Prostate gland (tissue), 2 donors: Measurements from ENCODE around the gene ZPBP2. TPM values are rescaled to one million over a fixed set of nuclear protein-coding genes. Genes with fewer than 3 reads are reported as not detected.
"Not testable (repeated sequence)": the region's sequence is repeated elsewhere in the genome, so short reads cannot be mapped to it uniquely, and the experiment has no call there.

ENCODE experiments used
- DNase-seq: peaks from one replicate; pipeline ENCODE4 v3.0.0-alpha.2; 2019; ENCODE audit warnings: low spot score
- H3K27ac ChIP-seq, 2 donors: fragments of 200-600 bp; sonication (generic); 2 replicates each; pipeline ENCODE4 v1.5.1; 2017 to 2019
- H3K27me3 ChIP-seq: fragments of 200-600 bp; sonication (generic); replicated peaks from 2 replicates; pipeline ENCODE4 v1.5.1; 2019; ENCODE audit not compliant: insufficient read depth
- H3K36me3 ChIP-seq, 2 donors: fragments of 200-600 bp; sonication (generic); 1 replicate in 1 of 2; 2 replicates in 1 of 2; pipeline versions ENCODE4 v1.5.1 to v1.8.1; 2017 to 2019
- H3K4me1 ChIP-seq: fragments of 200-600 bp; sonication (generic); replicated peaks from 2 replicates; pipeline ENCODE4 v1.5.1; 2019
- H3K4me3 ChIP-seq, 2 donors: fragments of 200-600 bp; sonication (generic); 2 replicates each; pipeline ENCODE4 v1.5.1; 2017 to 2019
- H3K9me3 ChIP-seq: fragments of 200-600 bp; sonication (generic); 2 replicates; pipeline ENCODE4 v1.5.1; 2017
- POLR2A ChIP-seq: fragments of 450-650 bp; IDR thresholded peaks from one replicate; pipeline ENCODE4 v1.6.1; 2016; ENCODE audit warnings: antibody characterized with exemption, mild to moderate bottlenecking
- POLR2AphosphoS5 ChIP-seq: sonication (generic); formaldehyde crosslinking; IDR thresholded peaks from one replicate; pipeline ENCODE4 v1.6.1; 2017; ENCODE audit warnings: antibody characterized with exemption
- WGBS: methylation state at CpG from one replicate; pipeline ENCODE4 v1.1.5; 2018; 5-methylcytosine and 5-hydroxymethylcytosine counted together
- intact Hi-C: fragments of 100-400 bp; cut with DNase I; formaldehyde crosslinking; loops from one replicate; pipeline ENCODE4 v1.14.2; 2022
- total RNA-seq, 2 donors: library from RNA; depleted of rRNA; stranded (reverse); fragments of >200 nt; gene quantifications; one replicate each; pipeline ENCODE4 v1.1.0, GENCODE V29; 2016
- TF ChIP-seq, protein P1 (sequence below), 4 experiments: fragments of 200-600 bp in 2 of 4; fragments of 450-650 bp in 2 of 4; sonication (generic) in 2 of 4; IDR thresholded peaks; 1 replicate in 3 of 4; 2 replicates in 1 of 4; pipeline ENCODE4 v1.5.1; 2016 to 2019; ENCODE audit warnings: antibody characterized with exemption in 4 of 4, mild to moderate bottlenecking in 2 of 4, moderate library complexity in 2 of 4

Gene ZPBP2
- total RNA-seq, 2 donors from 2014 or later, result 14.8 TPM; not detected in 1

DNA sequence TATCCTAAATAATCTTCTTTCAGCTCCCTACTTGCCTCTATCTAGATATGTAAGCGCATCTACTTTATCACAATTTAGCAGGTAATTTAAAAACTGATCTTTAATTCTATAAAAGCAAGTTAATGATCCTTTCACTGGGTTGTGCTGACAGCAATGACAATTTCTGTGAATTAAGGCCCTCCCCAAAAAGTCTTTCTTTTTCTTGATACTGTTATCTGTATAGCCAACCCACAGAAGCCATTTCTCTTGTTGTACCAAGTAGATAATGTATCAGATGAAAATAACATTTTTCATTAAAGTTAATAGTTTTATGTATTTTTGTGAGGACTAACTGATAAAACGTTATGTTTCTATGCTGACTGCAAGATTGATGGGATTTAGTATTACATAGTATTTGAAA is 3.8 kb downstream of the ZPBP2 start:
- Histone ChIP-seq H3K36me3 (no peaks in the 10 kb centered on the region), H3K27ac (no peak overlapping the region), H3K4me1 (no peaks in the 10 kb centered on the region), H3K9me3 (no peaks in the 10 kb centered on the region), H3K4me3 (no peak overlapping the region), H3K27me3 (peaks cover 7% of the 10 kb centered on the region)
- DNase-seq, result no peak
- intact Hi-C loops, result no loop called here
- WGBS, result 82% methylated on average over 2 of the region's 2 CpGs
- TF ChIP-seq, protein P1, sequence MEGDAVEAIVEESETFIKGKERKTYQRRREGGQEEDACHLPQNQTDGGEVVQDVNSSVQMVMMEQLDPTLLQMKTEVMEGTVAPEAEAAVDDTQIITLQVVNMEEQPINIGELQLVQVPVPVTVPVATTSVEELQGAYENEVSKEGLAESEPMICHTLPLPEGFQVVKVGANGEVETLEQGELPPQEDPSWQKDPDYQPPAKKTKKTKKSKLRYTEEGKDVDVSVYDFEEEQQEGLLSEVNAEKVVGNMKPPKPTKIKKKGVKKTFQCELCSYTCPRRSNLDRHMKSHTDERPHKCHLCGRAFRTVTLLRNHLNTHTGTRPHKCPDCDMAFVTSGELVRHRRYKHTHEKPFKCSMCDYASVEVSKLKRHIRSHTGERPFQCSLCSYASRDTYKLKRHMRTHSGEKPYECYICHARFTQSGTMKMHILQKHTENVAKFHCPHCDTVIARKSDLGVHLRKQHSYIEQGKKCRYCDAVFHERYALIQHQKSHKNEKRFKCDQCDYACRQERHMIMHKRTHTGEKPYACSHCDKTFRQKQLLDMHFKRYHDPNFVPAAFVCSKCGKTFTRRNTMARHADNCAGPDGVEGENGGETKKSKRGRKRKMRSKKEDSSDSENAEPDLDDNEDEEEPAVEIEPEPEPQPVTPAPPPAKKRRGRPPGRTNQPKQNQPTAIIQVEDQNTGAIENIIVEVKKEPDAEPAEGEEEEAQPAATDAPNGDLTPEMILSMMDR (IDR thresholded peaks at IDR 0.05), result no peak
- TF ChIP-seq POLR2A, result no peak
- no peak for TF ChIP-seq POLR2AphosphoS5

DNA sequence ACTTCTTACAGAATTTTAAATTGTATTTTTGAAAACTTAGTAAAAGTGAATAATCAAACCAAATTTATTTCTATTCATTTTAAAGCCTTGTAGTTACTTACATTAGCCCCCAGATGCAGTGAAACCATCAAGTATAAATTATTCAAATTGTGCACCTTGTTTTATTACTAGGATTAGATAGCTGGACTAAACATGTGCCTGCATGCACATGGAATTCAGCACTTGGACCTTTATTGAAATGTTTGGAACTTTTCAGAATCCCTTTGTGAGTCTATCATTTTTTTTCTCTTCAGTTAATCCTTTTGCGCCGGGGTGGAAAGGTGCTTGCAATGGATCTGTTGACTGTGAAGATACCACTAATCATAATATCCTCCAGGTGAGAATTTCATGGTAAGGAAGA is 4.7 kb downstream of the ZPBP2 start:
- TF ChIP-seq, protein P1 (IDR thresholded peaks at IDR 0.05), result peak in 1 of 4 experiments; percentile 60
- TF ChIP-seq POLR2A, result no peak
- WGBS, result 25% methylated on average over 2 of the region's 2 CpGs
- intact Hi-C loops, result no loop called here
- no peak for DNase-seq
- H3K27me3 ChIP-seq, result peaks cover 6% of the 10 kb centered on the region
- H3K9me3 ChIP-seq, result no peaks in the 10 kb centered on the region
- H3K27ac ChIP-seq, result no peak overlapping the region
- H3K36me3 ChIP-seq, result no peaks in the 10 kb centered on the region
- no peaks in the 10 kb centered on the region for H3K4me1 ChIP-seq
- H3K4me3 ChIP-seq, result no peak overlapping the region

DNA sequence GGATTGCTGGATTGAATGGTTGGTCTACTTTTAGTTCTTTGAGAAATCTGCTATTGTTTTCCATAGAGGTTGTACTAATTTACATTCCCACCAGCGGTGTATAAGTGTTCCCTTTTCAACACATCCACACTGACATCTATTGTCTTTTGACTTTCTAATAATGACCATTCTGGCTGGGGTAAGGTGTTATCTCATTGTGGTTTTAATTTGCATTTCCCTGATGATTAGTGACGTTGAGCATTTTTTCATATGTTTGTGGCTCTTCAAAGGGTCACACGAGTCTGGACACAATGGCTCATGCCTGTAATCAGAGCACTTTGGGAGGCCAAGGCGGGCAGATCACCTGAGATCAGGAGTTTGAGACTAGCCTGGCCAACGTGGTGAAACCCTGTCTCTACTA is 18.1 kb downstream of the ZPBP2 start:
- WGBS, result 78% methylated on average over 5 of the region's 5 CpGs
- H3K27me3 ChIP-seq, H3K4me3 ChIP-seq, DNase-seq, H3K9me3 ChIP-seq, intact Hi-C loops, H3K36me3 ChIP-seq, H3K27ac ChIP-seq, H3K4me1 ChIP-seq: not testable (repeated sequence)

DNA sequence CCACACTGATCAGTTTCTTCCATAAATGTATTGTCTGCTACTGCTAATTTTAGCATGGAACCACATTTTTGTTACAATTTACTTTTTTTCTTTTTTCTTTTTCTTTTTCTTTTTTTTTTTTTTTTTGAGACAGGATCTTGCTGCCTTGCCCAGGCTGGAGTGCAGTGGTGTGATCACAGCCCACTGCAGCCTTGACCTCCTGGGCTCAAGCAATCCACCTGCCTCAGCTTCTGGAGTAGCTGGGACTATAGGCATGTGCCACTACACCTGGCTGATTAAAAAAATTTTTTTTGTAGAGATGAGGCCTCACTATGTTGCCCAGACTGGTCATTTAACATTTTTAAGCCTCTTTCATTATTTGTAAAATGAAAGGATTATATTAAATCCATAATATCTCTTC is 19.1 kb downstream of the ZPBP2 start:
- intact Hi-C loops, result no loop called here

DNA sequence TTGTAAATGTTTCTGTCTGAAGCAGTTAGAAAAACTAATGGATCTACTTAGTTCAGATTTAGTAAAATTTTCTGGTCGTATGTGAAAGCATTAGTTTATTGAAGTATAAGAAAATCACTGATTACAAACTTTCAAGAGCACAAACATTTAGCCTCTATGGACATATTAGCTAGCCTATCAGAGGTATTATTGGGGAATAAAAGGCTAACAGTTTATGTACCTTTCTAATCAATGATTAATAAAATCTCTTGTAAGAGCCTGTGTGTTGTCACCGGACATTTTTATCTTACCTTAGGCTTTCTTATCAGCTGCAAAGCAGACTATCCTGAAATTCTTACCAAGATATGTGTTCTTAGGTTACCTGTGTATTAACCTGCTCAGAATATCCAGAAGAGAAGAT is 21.2 kb downstream of the ZPBP2 start:
- no peaks in the 10 kb centered on the region for H3K9me3 ChIP-seq
- TF ChIP-seq POLR2A (no peak), POLR2AphosphoS5 (no peak)
- TF ChIP-seq, protein P1 (IDR thresholded peaks at IDR 0.05), result no peak
- no peaks in the 10 kb centered on the region for H3K36me3 ChIP-seq
- WGBS, result 18% methylated on average over 2 of the region's 2 CpGs
- no peaks in the 10 kb centered on the region for H3K4me1 ChIP-seq
- H3K27me3 ChIP-seq, result no peaks in the 10 kb centered on the region
- H3K4me3 ChIP-seq, result no peak overlapping the region
- intact Hi-C loops, result no loop called here
- no peak for DNase-seq
- no peak overlapping the region for H3K27ac ChIP-seq

More for the DNA sequence above, 19.1 kb downstream of the ZPBP2 start:
- no peak overlapping the region for H3K4me3 ChIP-seq
- no peaks in the 10 kb centered on the region for H3K36me3 ChIP-seq
- TF ChIP-seq POLR2AphosphoS5 (no peak), POLR2A (no peak)
- TF ChIP-seq, protein P1 (IDR thresholded peaks at IDR 0.05), result no peak
- no peaks in the 10 kb centered on the region for H3K27me3 ChIP-seq
- no peaks in the 10 kb centered on the region for H3K4me1 ChIP-seq
- no peak overlapping the region for H3K27ac ChIP-seq
- no peaks in the 10 kb centered on the region for H3K9me3 ChIP-seq
- no peak for DNase-seq
